HCT116 (cell line): ENCODE data around the gene CPED1. TPM values are rescaled to one million over a fixed set of nuclear protein-coding genes. Genes with fewer than 3 reads are reported as not detected.

Source experiments
- ATAC-seq: fragments of 200-7000 bp; cut with Tn5 transposase; 2 replicates; pipeline ENCODE4 v1.9.1; 2020; ENCODE audit warnings: mild to moderate bottlenecking, moderate library complexity
- BruUV-seq: library from RNA; stranded (reverse); fragments of 400-500 nt; replicated peaks from 2 replicates; lab custom pipeline; 2021; lab: Mats Ljungman, UMichigan
- CTCF ChIA-PET: fragments of 300-600 bp; sonication (Branson Sonifier 250); formaldehyde crosslinking; loops from one replicate; lab custom pipeline; 2021; ENCODE audit warnings: antibody characterized with exemption; lab: Charles Lee
- POLR2A ChIA-PET: fragments of 300-600, 350-600 bp; sonication (Branson Sonifier 250); formaldehyde crosslinking; loops from one replicate; lab custom pipeline; 2021; ENCODE audit warnings: antibody characterized with exemption; lab: Charles Lee
- RAD21 ChIA-PET, 2 experiments: fragments of 300-600 bp; sonication (Branson Sonifier 250); formaldehyde crosslinking; loops; one replicate each; lab custom pipeline; 2023; ENCODE audit warnings: low total read pairs in 2 of 2; ENCODE audit not compliant: uncharacterized antibody in 2 of 2, unreplicated experiment in 2 of 2, low non-redundant PET in 1 of 2; lab: Charles Lee
- DNase-seq: peaks from one replicate; pipeline ENCODE4 v3.0.0-alpha.2; 2010; ENCODE audit warnings: low read depth, low spot score
- H2AFZ ChIP-seq: fragments of 200-600 bp; shearing (Covaris generic), sonication (generic); 2 replicates; pipeline ENCODE4 v1.6.1; 2017; ENCODE audit warnings: low read depth, mixed run types, mixed read lengths, antibody characterized with exemption, low read length; ENCODE audit not compliant: poor library complexity, severe bottlenecking
- H3K27ac ChIP-seq: 2 replicates; pipeline ENCODE4 v1.5.1; 2012; ENCODE audit warnings: low read depth, low read length
- H3K27me3 ChIP-seq: fragments of 200-600 bp; sonication (generic); 2 replicates; pipeline ENCODE4 v1.6.1; 2016; ENCODE audit warnings: mixed run types, low read length, mixed read lengths; ENCODE audit not compliant: insufficient read depth
- H3K36me3 ChIP-seq, 2 experiments: fragments of 200-500 bp in 1 of 2; fragments of 200-600 bp in 1 of 2; sonication (Bioruptor generic) in 1 of 2; sonication (generic) in 1 of 2; 2 replicates each; pipeline versions ENCODE4 v1.5.1 to v1.6.1; 2014 to 2016; ENCODE audit warnings: low read length in 2 of 2, inconsistent platforms in 1 of 2, mixed read lengths in 1 of 2, mixed run types in 1 of 2; ENCODE audit not compliant: insufficient read depth in 2 of 2, control insufficient read depth in 1 of 2
- H3K4me1 ChIP-seq, 2 experiments: fragments of 200-600 bp in 1 of 2; sonication (generic) in 1 of 2; 2 replicates each; pipeline versions ENCODE4 v1.5.1 to v1.6.1; 2012 to 2017; ENCODE audit warnings: low read length in 2 of 2, inconsistent platforms in 1 of 2, mild to moderate bottlenecking in 1 of 2, mixed read lengths in 1 of 2, mixed run types in 1 of 2, moderate library complexity in 1 of 2; ENCODE audit not compliant: insufficient read depth in 2 of 2, control insufficient read depth in 1 of 2
- H3K4me2 ChIP-seq: fragments of 200-600 bp; sonication (generic); 2 replicates; pipeline ENCODE4 v1.6.1; 2017; ENCODE audit warnings: mixed run types, low read length, mixed read lengths
- H3K4me3 ChIP-seq, 2 experiments: fragments of 200-600 bp in 1 of 2; sonication (generic) in 1 of 2; replicated peaks in 1 of 2; 2 replicates each; pipeline ENCODE4 v1.5.1; 2011 to 2016; ENCODE audit warnings: low read length in 2 of 2, control low read depth in 1 of 2, low read depth in 1 of 2, mild to moderate bottlenecking in 1 of 2, mixed read lengths in 1 of 2, mixed run types in 1 of 2
- H3K79me2 ChIP-seq: fragments of 200-600 bp; sonication (generic); 2 replicates; pipeline ENCODE4 v1.6.1; 2017; ENCODE audit warnings: mild to moderate bottlenecking, mixed run types, low read length, moderate library complexity, mixed read lengths; ENCODE audit not compliant: insufficient read depth
- H3K9ac ChIP-seq: fragments of 200-600 bp; sonication (generic); 2 replicates; pipeline ENCODE4 v1.6.1; 2016; ENCODE audit warnings: low read length, mixed read lengths
- H3K9me2 ChIP-seq: fragments of 200-600 bp; sonication (generic), shearing (Covaris generic); 2 replicates; pipeline ENCODE4 v1.6.1; 2017; ENCODE audit warnings: mixed run types, mild to moderate bottlenecking, moderate library complexity; ENCODE audit not compliant: insufficient read depth
- H3K9me3 ChIP-seq, 2 experiments: fragments of 200-500 bp in 1 of 2; fragments of 200-600 bp in 1 of 2; sonication (Bioruptor generic) in 1 of 2; sonication (generic) in 1 of 2; 2 replicates each; pipeline ENCODE4 v1.6.1; 2014 to 2017; ENCODE audit warnings: low read length in 2 of 2, mixed read lengths in 2 of 2, inconsistent platforms in 1 of 2, low read depth in 1 of 2, mild to moderate bottlenecking in 1 of 2, mixed run types in 1 of 2, moderate library complexity in 1 of 2; ENCODE audit not compliant: control insufficient read depth in 1 of 2, insufficient read depth in 1 of 2
- H4K20me1 ChIP-seq: fragments of 200-600 bp; sonication (generic), shearing (Covaris generic); 2 replicates; pipeline ENCODE4 v1.6.1; 2017; ENCODE audit warnings: mixed run types, mild to moderate bottlenecking, moderate library complexity; ENCODE audit not compliant: insufficient read depth
- ATF3 ChIP-seq: IDR thresholded peaks from 2 replicates; pipeline ENCODE4 v1.6.1; 2012
- CBX3 ChIP-seq: IDR thresholded peaks from 2 replicates; pipeline ENCODE4 v1.6.1; 2012; ENCODE audit warnings: low read depth
- CEBPB ChIP-seq: IDR thresholded peaks from 2 replicates; pipeline ENCODE4 v1.6.1; 2012; ENCODE audit warnings: low read depth
- CTCF ChIP-seq, 3 experiments: fragments of 200-600 bp in 1 of 3; sonication (generic) in 1 of 3; IDR thresholded peaks in 2 of 3; conservative IDR thresholded peaks in 1 of 3; 2 replicates each; pipeline ENCODE4 v1.5.1; 2012 to 2017; ENCODE audit warnings: low read depth in 2 of 3, low read length in 2 of 3, antibody characterized with exemption in 1 of 3, borderline replicate concordance in 1 of 3, control low read depth in 1 of 3, mild to moderate bottlenecking in 1 of 3, mixed read lengths in 1 of 3, mixed run types in 1 of 3, moderate library complexity in 1 of 3; ENCODE audit not compliant: insufficient read depth in 1 of 3
- EGR1 ChIP-seq: IDR thresholded peaks from 2 replicates; pipeline ENCODE4 v1.6.1; 2012; ENCODE audit warnings: low read depth
- ELF1 ChIP-seq: IDR thresholded peaks from 2 replicates; pipeline ENCODE4 v1.6.1; 2012; ENCODE audit warnings: low read depth, borderline replicate concordance
- EZH2phosphoT487 ChIP-seq: fragments of 200-600 bp; IDR thresholded peaks from 2 replicates; pipeline ENCODE4 v1.6.1; 2018; ENCODE audit warnings: antibody characterized with exemption, borderline replicate concordance
- JUND ChIP-seq: IDR thresholded peaks from 2 replicates; pipeline ENCODE4 v1.6.1; 2012
- POLR2A ChIP-seq: IDR thresholded peaks from 2 replicates; pipeline ENCODE4 v1.7.0; 2011; ENCODE audit warnings: borderline replicate concordance; ENCODE audit not compliant: insufficient read depth, insufficient read length; ENCODE audit errors: extremely low read depth
- RAD21 ChIP-seq: IDR thresholded peaks from 2 replicates; pipeline ENCODE4 v1.6.1; 2012; ENCODE audit warnings: low read depth, mild to moderate bottlenecking
- SP1 ChIP-seq: IDR thresholded peaks from 2 replicates; pipeline ENCODE4 v1.6.1; 2012; ENCODE audit warnings: low read depth
- SRF ChIP-seq: IDR thresholded peaks from 2 replicates; pipeline ENCODE4 v1.6.1; 2012; ENCODE audit warnings: low read depth
- TCF7L2 ChIP-seq: IDR thresholded peaks from 2 replicates; pipeline ENCODE4 v1.7.0; 2011; ENCODE audit warnings: borderline replicate concordance, inconsistent platforms; ENCODE audit not compliant: insufficient read depth, insufficient read length; ENCODE audit errors: extremely low read depth
- YY1 ChIP-seq: IDR thresholded peaks from 2 replicates; pipeline ENCODE4 v1.6.1; 2011; ENCODE audit warnings: low read length, low read depth, moderate library complexity, mild to moderate bottlenecking; ENCODE audit not compliant: insufficient replicate concordance; ENCODE audit errors: extremely low read depth
- ZBTB33 ChIP-seq: IDR thresholded peaks from 2 replicates; pipeline ENCODE4 v1.6.1; 2011; ENCODE audit warnings: mild to moderate bottlenecking, low read length, moderate library complexity; ENCODE audit not compliant: insufficient replicate concordance; ENCODE audit errors: extremely low read depth
- ZFX ChIP-seq: fragments of 450-650 bp; IDR thresholded peaks from 2 replicates; pipeline ENCODE4 v1.6.1; 2017
- ZNF274 ChIP-seq: fragments of 200-500 bp; sonication (Bioruptor generic); IDR thresholded peaks from 2 replicates; pipeline ENCODE4 v1.6.1; 2014; ENCODE audit warnings: mild to moderate bottlenecking, low read depth, low read length, inconsistent platforms
- intact Hi-C: fragments of 100-400 bp; cut with micrococcal nuclease; formaldehyde crosslinking; loops from 2 replicates; pipeline ENCODE4 v1.10.0; 2022
- total RNA-seq: library from RNA; stranded (reverse); gene quantifications from one replicate; pipeline ENCODE4 v1.2.1, GENCODE V29; 2021; ENCODE audit not compliant: unreplicated experiment
- TF ChIP-seq, protein P1 (sequence below): IDR thresholded peaks from 2 replicates; pipeline ENCODE4 v1.6.1; 2012

CPED1 gene
- total RNA-seq, 1 experiment from 2014 or later, result 1.2 TPM

GRCh38 chr7:121275204-121275603 is 286.7 kb downstream of the CPED1 start:
- Histone ChIP-seq H3K9me2 (no peaks in the 10 kb centered on the region), H3K4me3 (no peak overlapping the region), H4K20me1 (no peaks in the 10 kb centered on the region), H3K27me3 (no peaks in the 10 kb centered on the region), H3K4me2 (no peak overlapping the region), H3K9ac (no peak overlapping the region), H2AFZ (no peak overlapping the region), H3K9me3 (no peaks in the 10 kb centered on the region), H3K36me3 (no peaks in the 10 kb centered on the region), H3K27ac (peak overlapping the region; percentile 23; the same call in 1 of the 2 replicates), H3K79me2 (no peaks in the 10 kb centered on the region), H3K4me1 (peaks cover 40 to 49% of the 10 kb centered on the region in 2 experiments)
- ChIA-PET CTCF (no interaction called here), RAD21 (no interaction called here), POLR2A (interaction anchor here (0.9 kb wide), 1 partner anchor 15 kb away, joined by 4 read pairs; no protein-coding TSS in a partner anchor)
- TF ChIP-seq TCF7L2, result peak; percentile 41
- no peak for TF ChIP-seq CEBPB
- no peak for DNase-seq
- BruUV-seq, result no TSS peak
- intact Hi-C loops, result no loop called here
- ATAC-seq, result no peak

GRCh38 chr7:121276313-121276712 is 287.8 kb downstream of the CPED1 start:
- Histone ChIP-seq H3K9me3 (no peaks in the 10 kb centered on the region), H3K27me3 (no peaks in the 10 kb centered on the region), H3K79me2 (no peaks in the 10 kb centered on the region), H2AFZ (no peak overlapping the region), H3K4me1 (peaks cover 47 to 60% of the 10 kb centered on the region in 2 experiments), H3K4me3 (no peak overlapping the region), H3K27ac (no peak overlapping the region), H3K9ac (no peak overlapping the region), H3K9me2 (no peaks in the 10 kb centered on the region), H3K36me3 (no peaks in the 10 kb centered on the region), H4K20me1 (no peaks in the 10 kb centered on the region), H3K4me2 (no peak overlapping the region)
- DNase-seq (no peak), ATAC-seq (no peak)
- TF ChIP-seq YY1 (no peak), JUND (no peak), SP1 (no peak), ZNF274 (no peak), SRF (no peak), EGR1 (no peak), ZFX (no peak), CEBPB (no peak), ZBTB33 (no peak), EZH2phosphoT487 (no peak), CTCF (IDR thresholded peaks at IDR 0.05 in 2 of 3, conservative IDR thresholded peaks at IDR 0.05 in 1 of 3; ENCODE audit: borderline replicate concordance in 1 of 3, insufficient read depth in 1 of 3, low read depth in 2 of 3, low read length in 2 of 3) (no peak), ATF3 (no peak), POLR2A (no peak), RAD21 (no peak), CBX3 (no peak), ELF1 (no peak)
- TF ChIP-seq, protein P1, sequence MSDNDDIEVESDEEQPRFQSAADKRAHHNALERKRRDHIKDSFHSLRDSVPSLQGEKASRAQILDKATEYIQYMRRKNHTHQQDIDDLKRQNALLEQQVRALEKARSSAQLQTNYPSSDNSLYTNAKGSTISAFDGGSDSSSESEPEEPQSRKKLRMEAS, result no peak
- RAD21 ChIA-PET, result no interaction called here
- POLR2A ChIA-PET, result no interaction called here
- CTCF ChIA-PET, result no interaction called here
- intact Hi-C loops, result no loop called here
- BruUV-seq, result no TSS peak
